Measurements from ENCODE around the gene GNAT3.

GNAT3 gene

DNA sequence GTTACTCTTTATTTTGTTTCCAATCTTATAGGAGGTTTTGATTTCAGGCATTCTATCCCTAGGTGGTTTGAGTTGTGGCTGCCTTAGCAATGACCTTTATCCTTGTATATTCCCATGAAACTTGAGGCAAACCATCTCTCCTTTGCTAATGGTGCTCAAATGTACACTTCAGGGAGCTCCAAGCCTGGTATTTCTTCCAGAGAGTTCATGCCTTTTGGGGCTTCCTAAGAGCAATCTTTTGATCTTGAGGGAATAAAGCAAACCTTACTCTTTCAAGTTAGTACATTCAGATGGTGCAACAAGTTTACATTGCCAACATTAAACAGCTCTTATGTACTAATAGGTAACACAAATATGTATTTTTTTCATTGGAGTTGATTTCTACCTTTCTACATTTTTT is 3.4 kb upstream of the GNAT3 start:
- no peak for TF ChIP-seq Cebpa-rat (IDR thresholded peaks at IDR 0.05)
- H4K20me1 ChIP-seq: no peaks in the 10 kb centered on the region

DNA sequence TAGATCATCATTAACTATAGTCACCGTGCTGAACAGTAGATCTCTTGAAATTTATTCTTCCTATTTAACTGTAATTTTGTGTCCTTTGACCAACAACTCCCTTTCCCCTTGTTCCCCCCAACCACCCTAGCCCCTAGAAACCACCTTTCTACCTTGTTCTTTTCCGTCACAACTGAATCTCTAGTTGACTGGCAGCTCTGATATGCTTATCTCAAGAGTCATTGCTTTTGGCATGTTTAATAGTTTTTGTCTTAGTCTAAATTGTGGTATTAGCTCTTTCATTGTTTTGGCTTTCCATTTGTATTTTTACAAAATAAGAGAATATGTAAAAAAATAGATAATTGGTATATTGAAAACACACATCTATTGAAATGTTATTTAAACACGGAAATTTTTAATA is 1.8 kb downstream of the GNAT3 start:
- Histone ChIP-seq H3K4me1 (0 out of 20 replicates have a peak, but pooled peaks cover 0 to 5% (median 0%) of the 10 kb centered on the region in 10 experiments), H3K36me3 (no peaks in the 10 kb centered on the region), H3K4me3 (no peak overlapping the region), H3K9ac (no peak overlapping the region), H3K27me3 (no peaks in the 10 kb centered on the region), H3K9me3 (replicated peaks in 1 of 11) (no peaks in the 10 kb centered on the region), H4K20me1 (no peaks in the 10 kb centered on the region), H3K27ac (no peak overlapping the region), H3K4me2 (no peak overlapping the region)
- TF ChIP-seq Cebpa-rat (IDR thresholded peaks at IDR 0.05): no peak

More for the DNA sequence above, 3.4 kb upstream of the GNAT3 start:
- Histone ChIP-seq H3K4me1 (peaks cover 8 to 23% (median 11%) of the 10 kb centered on the region in 10 experiments; a peak in 18 of 20 replicates), H3K9me3 (replicated peaks in 1 of 11) (no peaks in the 10 kb centered on the region), H3K27ac (no peak overlapping the region), H3K36me3 (no peaks in the 10 kb centered on the region), H3K4me3 (no peak overlapping the region), H3K27me3 (no peaks in the 10 kb centered on the region), H3K4me2 (no peak overlapping the region), H3K9ac (no peak overlapping the region)

DNA sequence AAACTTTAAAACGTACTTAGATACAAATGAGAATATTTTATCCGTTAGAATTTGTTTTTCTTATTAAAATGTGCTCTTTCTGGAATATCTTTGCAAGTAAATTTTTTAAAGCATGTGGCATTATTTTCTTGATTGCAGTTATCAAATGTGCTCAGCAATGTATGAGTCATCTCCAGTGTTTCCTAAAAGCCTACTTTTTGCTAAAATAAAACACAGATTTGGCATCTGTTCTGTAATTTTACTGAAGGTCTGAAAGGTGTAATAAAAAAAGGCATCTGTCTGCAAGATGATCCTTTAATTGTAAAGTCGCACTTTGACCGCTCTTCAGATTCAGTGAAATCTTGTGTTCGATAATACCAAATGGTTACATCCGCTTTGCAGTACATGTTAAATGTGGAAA is 3.4 kb downstream of the GNAT3 start:
- Histone ChIP-seq H3K36me3 (no peaks in the 10 kb centered on the region), H3K9me3 (replicated peaks in 1 of 11) (no peaks in the 10 kb centered on the region), H3K9ac (no peak overlapping the region), H4K20me1 (no peaks in the 10 kb centered on the region), H3K27ac (no peak overlapping the region), H3K4me1 (0 out of 20 replicates have a peak, but pooled peaks cover 0 to 5% (median 0%) of the 10 kb centered on the region in 10 experiments), H3K4me2 (no peak overlapping the region), H3K4me3 (no peak overlapping the region), H3K27me3 (no peaks in the 10 kb centered on the region)
- TF ChIP-seq Cebpa-rat (IDR thresholded peaks at IDR 0.05): no peak

DNA sequence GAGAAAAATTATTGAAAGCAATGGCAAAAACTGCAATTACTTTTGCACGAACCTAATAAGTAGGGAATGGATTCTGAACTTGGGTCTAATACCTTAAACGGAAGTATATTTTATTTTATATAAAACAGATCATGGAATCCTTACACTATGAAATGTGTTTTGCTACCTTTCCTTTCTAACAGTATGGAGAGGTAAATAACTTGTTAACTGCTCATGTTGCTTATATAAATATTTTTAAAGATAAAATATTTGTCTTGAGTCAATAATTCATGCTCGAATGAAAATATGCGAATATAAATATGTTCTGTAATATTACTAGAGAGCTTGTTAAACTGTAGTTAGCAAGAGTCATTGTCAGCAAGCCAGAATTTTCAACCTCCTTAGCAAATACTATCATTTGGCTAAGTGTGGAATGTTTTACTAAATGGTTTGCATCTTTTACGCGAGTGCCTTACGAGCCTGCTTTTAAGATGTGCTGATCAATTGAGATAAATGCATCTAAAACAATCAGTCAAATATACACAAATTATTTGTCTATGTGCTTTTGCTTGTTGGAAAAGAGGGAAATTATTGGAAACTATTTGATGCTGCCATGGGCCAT is 5.9 kb downstream of the GNAT3 start:
- no peak for TF ChIP-seq Cebpa-rat (IDR thresholded peaks at IDR 0.05)
- Histone ChIP-seq H3K27me3 (no peaks in the 10 kb centered on the region), H3K9me3 (replicated peaks in 1 of 11) (no peaks in the 10 kb centered on the region), H3K4me1 (0 out of 20 replicates have a peak, but pooled peaks cover 0 to 5% (median 0%) of the 10 kb centered on the region in 10 experiments), H3K27ac (no peak overlapping the region), H3K36me3 (no peaks in the 10 kb centered on the region), H3K4me3 (no peak overlapping the region), H3K9ac (no peak overlapping the region), H4K20me1 (no peaks in the 10 kb centered on the region), H3K4me2 (no peak overlapping the region)

DNA sequence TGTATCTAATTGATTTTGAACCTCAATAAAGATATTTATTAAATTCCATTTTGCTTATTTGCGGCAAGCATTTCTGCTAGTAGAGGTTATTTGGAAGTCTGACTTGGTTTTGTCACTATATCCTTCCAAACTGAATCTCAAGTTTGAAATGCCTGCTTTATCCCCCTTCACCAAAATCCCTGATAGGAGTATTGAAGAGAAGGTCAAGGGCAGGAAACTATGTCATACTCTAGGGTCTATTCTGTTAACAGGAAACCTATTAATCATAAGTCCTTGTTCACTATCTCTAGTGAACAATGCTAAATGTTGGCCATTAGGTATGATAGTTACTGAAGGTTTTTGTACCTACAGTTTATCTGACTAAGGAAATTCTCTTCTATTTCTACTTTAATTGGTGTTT is 11.5 kb downstream of the GNAT3 start:
- Histone ChIP-seq H4K20me1 (no peaks in the 10 kb centered on the region), H3K36me3 (no peaks in the 10 kb centered on the region), H3K9ac (no peak overlapping the region), H3K4me3 (no peak overlapping the region), H3K9me3 (replicated peaks in 1 of 11) (no peaks in the 10 kb centered on the region), H3K4me1 (peaks cover 4 to 18% (median 14%) of the 10 kb centered on the region in 10 experiments; a peak in 16 of 20 replicates), H3K27ac (no peak overlapping the region), H3K27me3 (no peaks in the 10 kb centered on the region), H3K4me2 (no peak overlapping the region)
- no peak for TF ChIP-seq Cebpa-rat (IDR thresholded peaks at IDR 0.05)

DNA sequence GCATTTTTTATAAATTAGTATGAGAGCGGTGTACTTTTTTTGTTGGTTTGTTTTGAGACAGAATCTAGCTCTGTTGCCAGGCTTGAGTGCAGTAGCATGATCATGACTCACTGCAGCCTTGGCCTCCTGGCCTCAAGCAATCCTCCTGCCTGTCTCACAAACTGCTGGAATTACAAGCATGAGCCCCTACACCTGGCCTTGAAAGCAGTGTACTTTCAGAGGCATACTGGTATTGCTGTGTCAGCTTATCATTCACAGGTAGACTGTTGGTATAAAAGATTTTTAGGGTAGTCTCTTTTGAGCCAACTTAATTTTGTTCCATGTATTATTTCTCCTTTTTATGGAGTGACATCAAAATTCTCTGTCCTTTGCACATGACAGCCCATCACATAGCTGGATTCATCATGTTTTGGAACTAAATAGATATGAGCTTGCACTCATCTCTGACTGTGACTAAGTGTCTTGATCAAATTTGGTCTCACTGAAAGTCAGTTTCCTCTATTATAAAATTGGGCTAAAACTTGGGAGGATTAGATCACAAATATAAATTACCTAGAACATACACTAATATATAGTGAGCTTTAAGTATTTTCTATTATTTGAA is 12.4 kb downstream of the GNAT3 start:
- no peak overlapping the region for H3K4me3 ChIP-seq
- H3K4me1 ChIP-seq: peaks cover 4 to 18% (median 14%) of the 10 kb centered on the region in 10 experiments; a peak in 16 of 20 replicates
- no peaks in the 10 kb centered on the region for H4K20me1 ChIP-seq
- H3K9me3 ChIP-seq (replicated peaks in 1 of 11): no peaks in the 10 kb centered on the region
- no peak overlapping the region for H3K9ac ChIP-seq
- peak overlapping the region in 2 of 11 experiments; percentile 26 to 52; a peak in 5 of 22 replicates for H3K27ac ChIP-seq
- no peak for TF ChIP-seq Cebpa-rat (IDR thresholded peaks at IDR 0.05)
- H3K27me3 ChIP-seq: no peaks in the 10 kb centered on the region
- peak overlapping the region in 4 of 11 experiments; percentile 18 to 49 (median 42); a peak in 5 of 22 replicates for H3K4me2 ChIP-seq
- no peaks in the 10 kb centered on the region for H3K36me3 ChIP-seq

DNA sequence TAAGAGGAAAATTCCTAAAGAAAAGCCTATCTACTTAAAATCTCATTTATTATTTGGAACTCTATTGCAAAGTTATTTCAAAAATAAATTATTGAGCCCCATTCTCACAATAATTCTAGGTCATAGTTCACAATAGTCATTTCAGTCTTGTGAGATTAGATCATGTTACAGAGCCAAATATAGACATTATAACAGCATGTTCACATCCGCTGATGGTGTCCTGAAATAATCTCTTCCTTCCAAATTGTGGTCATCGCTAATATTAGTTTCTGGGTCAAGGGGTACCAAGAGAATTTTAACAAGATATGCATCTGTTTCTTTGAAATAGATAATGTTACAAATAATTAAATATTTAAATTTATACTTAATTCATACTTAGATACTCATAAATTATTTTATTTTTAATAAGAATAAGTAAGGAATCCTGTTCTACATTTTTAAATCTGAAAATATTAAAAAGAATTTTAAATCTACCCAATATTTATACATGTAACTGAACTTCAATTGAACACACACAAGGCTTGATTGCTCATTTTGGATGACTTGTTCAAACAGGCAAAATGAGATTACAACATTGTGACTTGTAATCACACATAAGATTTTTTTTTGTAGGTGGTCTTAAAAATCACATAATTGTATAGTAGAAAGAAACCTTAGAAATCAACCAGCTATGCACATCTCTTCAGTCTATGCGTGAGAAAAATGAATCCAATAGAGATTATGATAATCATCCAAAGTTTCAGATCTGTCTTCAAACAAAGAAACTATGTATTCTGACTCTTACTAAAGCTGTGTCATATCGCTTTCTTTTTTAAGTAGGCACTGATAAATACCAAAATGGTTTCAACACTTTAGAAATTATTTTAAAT is 13.1 kb downstream of the GNAT3 start:
- Histone ChIP-seq H4K20me1 (no peaks in the 10 kb centered on the region), H3K36me3 (no peaks in the 10 kb centered on the region), H3K9ac (no peak overlapping the region), H3K4me2 (peak overlapping the region; percentile 7 to 49 (median 37); a peak in 14 of 22 replicates), H3K4me3 (no peak overlapping the region), H3K27ac (peak overlapping the region in 2 of 11 experiments; percentile 26 to 52; a peak in 5 of 22 replicates), H3K27me3 (no peaks in the 10 kb centered on the region), H3K9me3 (replicated peaks in 1 of 11) (no peaks in the 10 kb centered on the region), H3K4me1 (peaks cover 4 to 18% (median 14%) of the 10 kb centered on the region in 10 experiments; a peak in 16 of 20 replicates)
- no peak for TF ChIP-seq Cebpa-rat (IDR thresholded peaks at IDR 0.05)

DNA sequence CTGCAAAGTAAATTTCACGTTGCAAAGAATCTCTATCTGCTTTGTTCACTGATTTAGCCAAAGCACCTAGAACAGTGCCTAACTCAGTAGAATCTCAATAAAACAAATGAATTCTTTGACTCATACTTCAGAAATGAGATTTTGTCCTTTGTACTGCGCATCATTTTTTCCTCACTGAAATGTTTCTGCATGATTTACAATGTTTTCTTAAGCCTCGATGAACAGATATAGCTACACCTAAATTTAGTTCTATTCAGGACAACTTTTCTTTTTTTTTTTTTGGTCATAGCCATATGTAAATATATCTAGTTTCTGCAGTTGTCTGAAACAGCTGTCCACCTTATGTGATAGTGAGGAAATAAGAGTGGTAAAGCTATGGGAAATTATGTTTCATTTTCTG is 15.3 kb downstream of the GNAT3 start:
- H3K27ac ChIP-seq: no peak overlapping the region
- H3K4me1 ChIP-seq: peaks cover 4 to 18% (median 14%) of the 10 kb centered on the region in 10 experiments; a peak in 16 of 20 replicates
- no peaks in the 10 kb centered on the region for H3K36me3 ChIP-seq
- H3K4me3 ChIP-seq: no peak overlapping the region
- no peaks in the 10 kb centered on the region for H4K20me1 ChIP-seq
- H3K9me3 ChIP-seq (replicated peaks in 1 of 11): no peaks in the 10 kb centered on the region
- no peaks in the 10 kb centered on the region for H3K27me3 ChIP-seq
- no peak for TF ChIP-seq Cebpa-rat (IDR thresholded peaks at IDR 0.05)
- no peak overlapping the region for H3K9ac ChIP-seq
- no peak overlapping the region for H3K4me2 ChIP-seq
